ENCODE measurements around the gene SPACA6. TPM values are rescaled to one million over a fixed set of nuclear protein-coding genes. Genes with fewer than 3 reads are reported as not detected.

SPACA6 gene
- total RNA-seq, 1 donor from 2014 or later = 4.9 TPM

Other genes starting within 250 kb of the SPACA6 start
- gene SIGLEC8, start 234.9 kb upstream of the SPACA6 start, total RNA-seq = not detected in 2 replicates
- not detected in 2 replicates for gene CEACAM18, start 214.8 kb upstream of the SPACA6 start, total RNA-seq
- not detected in 2 replicates for gene SIGLEC12, start 191.5 kb upstream of the SPACA6 start, total RNA-seq
- gene SIGLEC6, start 161.7 kb upstream of the SPACA6 start, total RNA-seq = not detected in 2 replicates
- gene ZNF175, start 122.0 kb upstream of the SPACA6 start, total RNA-seq = 1.7 and 4.2 TPM in 2 replicates
- not detected in 2 replicates for gene SIGLEC5, start 62.9 kb upstream of the SPACA6 start, total RNA-seq
- gene SIGLEC14, start 46.5 kb upstream of the SPACA6 start, total RNA-seq = not detected in 2 replicates
- gene HAS1, start 30.7 kb downstream of the SPACA6 start, total RNA-seq = 0.35 TPM in 1 of 2 replicates, not detected in the other
- gene FPR1, start 58.5 kb downstream of the SPACA6 start, total RNA-seq = 0.22 TPM in 1 of 2 replicates, not detected in the other
- gene FPR2, start 67.8 kb downstream of the SPACA6 start, total RNA-seq = not detected in 2 replicates
- not detected in 2 replicates for gene FPR3, start 101.8 kb downstream of the SPACA6 start, total RNA-seq
- gene ZNF577, start 194.6 kb downstream of the SPACA6 start, total RNA-seq = 2.2 TPM in 2 replicates
- gene ZNF649, start 211.7 kb downstream of the SPACA6 start, total RNA-seq = 5.4 and 15.6 TPM in 2 replicates
- 5.5 and 8.3 TPM in 2 replicates for gene ZNF613, start 234.1 kb downstream of the SPACA6 start, total RNA-seq

All from epithelial cell of proximal tubule (primary cell).